Measurements from ENCODE around the gene MBNL3. TPM values are rescaled to one million over a fixed set of nuclear protein-coding genes. Genes with fewer than 3 reads are reported as not detected.

MBNL3 gene
- total RNA-seq, 1 experiment from 2014 or later = 4.0 TPM

- no peak for TF ChIP-seq MLX (CRISPR knock-in tag; IDR thresholded peaks at IDR 0.05)
- no peak for TF ChIP-seq USF2 (CRISPR knock-in tag; IDR thresholded peaks at IDR 0.05)
- no peak for TF ChIP-seq ZNF121 (CRISPR knock-in tag; IDR thresholded peaks at IDR 0.05)
- no peak for TF ChIP-seq HMGXB4 (CRISPR knock-in tag; IDR thresholded peaks at IDR 0.05)
- TF ChIP-seq NR1H2 (CRISPR knock-in tag; IDR thresholded peaks at IDR 0.05) = no peak
- TF ChIP-seq GABPB1 (CRISPR knock-in tag; IDR thresholded peaks at IDR 0.05) = peak; percentile 85
- no peak for TF ChIP-seq NR3C1 (CRISPR knock-in tag; conservative IDR thresholded peaks at IDR 0.05; ENCODE audit: low read depth)
- H3K27me3 Mint-ChIP-seq (ENCODE audit: low read depth) = peaks cover 71% of the 10 kb centered on the region
- ATAC-seq = no peak
- DNase-seq (ENCODE audit: low spot score) = no peak
- no peak overlapping the region for H3K4me3 Mint-ChIP-seq
- no peaks in the 10 kb centered on the region for H3K36me3 Mint-ChIP-seq
- POLR2A ChIA-PET = no interaction called here
- H3K27ac Mint-ChIP-seq = no peak overlapping the region
- CTCF ChIA-PET = no interaction called here
- no peaks in the 10 kb centered on the region for H3K9me3 Mint-ChIP-seq
- peaks cover 15% of the 10 kb centered on the region for H3K4me1 Mint-ChIP-seq
These were observed 119.1 kb downstream of the MBNL3 start for GRCh38 chrX:132369617-132370326.

- H3K36me3 Mint-ChIP-seq = no peaks in the 10 kb centered on the region
- peaks cover 21% of the 10 kb centered on the region for H3K4me1 Mint-ChIP-seq
- H3K27me3 Mint-ChIP-seq (ENCODE audit: low read depth) = peaks cover 85% of the 10 kb centered on the region
- POLR2A ChIA-PET = no interaction called here
- TF ChIP-seq CREM (CRISPR knock-in tag; IDR thresholded peaks at IDR 0.05) = no peak
- no peak for TF ChIP-seq TEAD1 (CRISPR knock-in tag; IDR thresholded peaks at IDR 0.05)
- TF ChIP-seq TEAD4 (CRISPR knock-in tag; IDR thresholded peaks at IDR 0.05) = no peak
- no peak for TF ChIP-seq NR1H2 (CRISPR knock-in tag; IDR thresholded peaks at IDR 0.05)
- no peak for TF ChIP-seq ESRRA (CRISPR knock-in tag; IDR thresholded peaks at IDR 0.05; ENCODE audit: borderline replicate concordance)
- no peak for TF ChIP-seq ARID4B (CRISPR knock-in tag; IDR thresholded peaks at IDR 0.05; ENCODE audit: borderline replicate concordance)
- TF ChIP-seq ZMAT4 (CRISPR knock-in tag; IDR thresholded peaks at IDR 0.05) = no peak
- no peak for TF ChIP-seq ZSCAN18 (CRISPR knock-in tag; IDR thresholded peaks at IDR 0.05)
- no peak for TF ChIP-seq GTF2I (CRISPR knock-in tag; conservative IDR thresholded peaks at IDR 0.05)
- no peak for TF ChIP-seq ATF1 (CRISPR knock-in tag; IDR thresholded peaks at IDR 0.05)
- TF ChIP-seq RORB (CRISPR knock-in tag; IDR thresholded peaks at IDR 0.05) = no peak
- no peak for TF ChIP-seq ZBTB21 (CRISPR knock-in tag; IDR thresholded peaks at IDR 0.05; ENCODE audit: borderline replicate concordance)
- no peak for TF ChIP-seq JUN (CRISPR knock-in tag; IDR thresholded peaks at IDR 0.05)
- no peak for TF ChIP-seq CTCF (IDR thresholded peaks at IDR 0.05)
- TF ChIP-seq SMAD4 (CRISPR knock-in tag; IDR thresholded peaks at IDR 0.05) = no peak
- TF ChIP-seq PRRX2 (CRISPR knock-in tag; IDR thresholded peaks at IDR 0.05) = no peak
- H3K27ac Mint-ChIP-seq = no peak overlapping the region
- ATAC-seq (no peak), DNase-seq (ENCODE audit: low spot score) (no peak)
- no peaks in the 10 kb centered on the region for H3K9me3 Mint-ChIP-seq
- H3K4me3 Mint-ChIP-seq = no peak overlapping the region
- CTCF ChIA-PET = interaction anchor here (0.7 to 1.3 kb wide), 2 partner anchors 8 to 247 kb away, joined by 3 to 6 read pairs; no protein-coding TSS in a partner anchor
These were observed 120.9 kb downstream of the MBNL3 start for GRCh38 chrX:132367984-132368383.
